Head of caudate nucleus (tissue), 42 donors: ENCODE measurements around the gene CBX5.
"Not testable (repeated sequence)": the region's sequence is repeated elsewhere in the genome, so short reads cannot be mapped to it uniquely, and the experiment has no call there.

Experiments used
- DNase-seq, 42 donors: peaks; one replicate each; pipeline versions ENCODE4 v3.0.0 to v3.0.0-alpha.2; 2020 to 2021; ENCODE audit warnings: mixed read lengths in 7 of 42
- intact Hi-C: fragments of 100-400 bp; cut with DNase I; formaldehyde crosslinking; loops from one replicate; pipeline ENCODE4 v1.15.0; 2022

CBX5 gene

DNA sequence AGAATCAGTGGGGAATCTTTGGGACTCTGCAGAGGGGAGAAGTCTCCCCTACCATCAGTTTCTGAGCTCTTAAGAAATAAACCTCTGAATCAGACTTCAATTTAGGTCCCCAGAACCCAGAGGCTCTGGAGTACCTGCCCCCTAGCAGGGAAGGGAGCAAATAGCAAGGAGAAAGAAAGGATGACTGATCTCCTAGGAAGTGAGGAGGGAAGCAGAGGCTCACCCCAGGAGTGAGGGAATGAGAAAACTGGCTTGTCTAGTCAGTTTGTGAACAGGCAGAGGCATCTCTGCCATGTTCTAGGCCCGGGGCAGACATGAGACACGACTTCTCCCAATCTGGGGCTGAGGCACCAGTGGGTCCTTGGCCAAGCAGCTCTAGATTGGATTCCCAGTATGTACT lies 66.8 kb downstream of the CBX5 start:
- DNase-seq = no peak
- intact Hi-C loops = no loop called here

DNA sequence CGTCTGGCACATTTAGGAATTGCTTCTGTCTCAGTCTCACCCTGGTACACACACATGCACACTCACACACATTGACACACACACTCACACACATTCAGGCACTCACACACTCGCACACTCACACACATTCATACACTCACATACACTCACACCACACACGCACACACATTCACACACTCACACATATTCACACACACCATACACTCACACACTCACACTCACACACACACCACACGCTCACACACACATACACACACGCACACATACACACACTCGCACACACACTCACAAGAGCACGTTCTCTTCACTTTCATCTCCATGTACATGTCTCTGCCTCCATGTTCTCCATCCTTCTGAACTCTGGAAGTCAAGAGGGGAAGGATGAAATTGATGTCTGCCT lies 68.0 kb downstream of the CBX5 start:
- intact Hi-C loops = no loop called here
- no peak for DNase-seq

DNA sequence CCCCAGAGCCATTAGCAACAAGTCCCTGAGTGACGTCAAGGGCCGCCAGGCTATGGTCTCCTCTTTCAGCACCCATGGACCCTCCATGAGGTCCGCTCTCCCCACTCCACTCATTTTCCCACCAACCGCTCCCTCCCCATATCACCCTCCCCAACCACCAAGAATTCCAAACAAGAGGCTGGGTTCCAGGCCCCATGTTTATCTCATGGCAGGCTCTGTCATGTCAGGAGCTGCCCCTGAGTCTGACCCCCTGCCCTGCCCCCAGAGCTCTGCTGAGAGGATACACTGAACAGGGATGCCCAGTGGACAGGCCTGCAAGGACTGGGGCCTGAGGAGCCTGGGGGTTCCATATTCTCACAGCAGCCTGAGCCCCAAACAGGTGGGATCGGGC lies 69.5 kb downstream of the CBX5 start:
- no peak for DNase-seq
- intact Hi-C loops = no loop called here

DNA sequence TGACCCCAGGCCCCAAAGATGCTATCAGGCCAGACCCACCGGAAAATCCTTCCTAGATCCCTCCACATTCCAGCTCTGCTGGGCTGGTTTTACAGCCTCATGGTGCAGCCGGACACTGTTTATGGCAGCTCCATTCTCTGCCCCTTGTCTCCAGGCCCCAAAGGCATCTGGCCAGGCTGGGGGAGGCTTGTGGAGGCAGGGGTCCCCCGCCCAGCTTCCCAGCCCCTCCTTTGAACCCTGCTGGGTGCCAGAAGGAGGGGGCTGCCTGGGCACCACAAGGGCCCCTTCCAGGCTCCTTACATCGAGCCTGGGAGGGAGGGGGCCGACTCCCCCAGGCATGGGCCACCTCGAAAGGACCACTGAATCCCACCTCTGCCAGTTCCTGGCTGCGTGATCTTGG lies 71.3 kb downstream of the CBX5 start:
- DNase-seq = no peak
- intact Hi-C loops = loop anchor here (5.0 to 10.0 kb wide), 2 partner anchors 201 to 444 kb away; partner anchors contain the start of gene HOXC8

DNA sequence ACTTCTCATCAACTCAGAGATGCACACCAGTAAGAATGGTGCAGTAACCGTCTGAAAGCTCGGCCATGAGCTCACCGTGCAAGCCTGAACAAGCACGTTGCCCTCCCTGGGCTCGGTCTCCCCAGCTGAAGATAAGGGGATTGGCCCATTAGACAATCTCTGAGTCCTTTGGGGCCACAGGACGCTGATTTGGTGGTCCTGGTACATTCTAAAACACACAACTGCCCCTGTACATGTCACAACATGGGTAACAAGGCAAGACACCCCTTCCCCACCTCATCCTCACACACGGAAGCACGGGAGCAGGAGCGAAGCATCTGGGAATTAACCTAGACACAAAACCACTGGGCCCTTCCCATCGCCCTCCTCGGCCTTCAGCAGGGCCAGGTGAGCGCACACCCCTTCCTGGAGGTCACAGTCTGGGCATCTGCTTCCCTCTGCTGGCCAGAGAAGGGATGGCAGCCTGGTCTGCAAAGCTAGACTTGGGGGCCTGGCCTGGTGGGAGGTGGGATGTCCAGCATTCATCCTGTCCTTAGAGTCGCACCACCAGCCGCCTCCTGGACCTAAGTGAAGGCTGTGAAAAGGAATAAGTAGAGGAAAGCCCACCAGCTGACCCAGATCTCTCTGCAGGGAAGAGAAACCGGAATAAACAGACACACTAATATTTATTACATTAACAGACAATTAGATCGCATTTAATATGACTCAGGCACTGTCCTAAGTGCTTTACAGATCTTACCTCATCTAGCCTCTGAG lies 72.2 kb downstream of the CBX5 start:
- DNase-seq = peak in 41 of 42 donors; percentile 34 to 87 (median 68)
- intact Hi-C loops = loop anchor here (5.0 to 10.0 kb wide), 2 partner anchors 200 to 443 kb away; partner anchors contain the start of gene HOXC8

DNA sequence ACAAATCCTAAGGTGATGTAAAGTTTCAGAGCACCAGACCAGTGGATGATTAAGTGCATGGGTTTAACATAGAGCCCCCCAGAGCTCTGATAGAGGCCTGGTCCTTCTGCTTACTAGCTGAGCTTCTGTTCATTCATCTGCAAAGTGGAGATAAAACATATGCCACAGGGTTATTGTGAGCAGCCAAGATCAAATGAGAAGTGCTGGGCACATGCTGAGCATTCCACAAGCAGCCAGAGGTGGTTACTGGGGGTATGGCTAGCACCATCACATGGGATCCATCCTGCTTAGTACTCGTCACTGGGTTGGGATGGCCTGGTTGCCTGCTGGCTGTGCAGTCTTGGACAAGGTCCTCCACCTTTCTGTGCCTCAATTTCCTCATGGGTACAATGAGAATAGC lies 73.1 kb downstream of the CBX5 start:
- no peak for DNase-seq
- intact Hi-C loops = loop anchor here (5.0 to 10.0 kb wide), 2 partner anchors 199 to 442 kb away; partner anchors contain the start of gene HOXC8

DNA sequence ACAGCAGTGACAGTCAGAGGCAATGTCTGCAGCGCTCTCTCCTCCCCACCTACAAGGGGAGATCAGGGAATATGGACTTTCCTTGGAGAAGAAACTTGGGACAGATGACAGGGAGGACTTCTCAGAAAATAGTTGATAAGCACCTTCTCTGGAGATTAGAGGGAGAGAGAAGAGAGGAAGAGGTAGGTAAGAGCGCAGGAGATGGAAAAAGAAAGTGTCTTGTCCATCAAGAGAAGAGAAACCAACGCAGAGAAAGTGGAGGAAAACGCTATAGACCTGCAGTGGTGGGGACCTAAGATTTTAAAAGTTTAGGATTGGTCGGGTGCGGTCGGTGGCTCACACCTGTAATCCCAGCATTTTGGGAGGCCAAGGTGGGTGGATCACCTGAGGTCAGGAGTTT lies 75.6 kb downstream of the CBX5 start:
- DNase-seq = no peak
- intact Hi-C loops = loop anchor here (10.0 kb wide), 1 partner anchor 440 kb away; no protein-coding TSS in a partner anchor

DNA sequence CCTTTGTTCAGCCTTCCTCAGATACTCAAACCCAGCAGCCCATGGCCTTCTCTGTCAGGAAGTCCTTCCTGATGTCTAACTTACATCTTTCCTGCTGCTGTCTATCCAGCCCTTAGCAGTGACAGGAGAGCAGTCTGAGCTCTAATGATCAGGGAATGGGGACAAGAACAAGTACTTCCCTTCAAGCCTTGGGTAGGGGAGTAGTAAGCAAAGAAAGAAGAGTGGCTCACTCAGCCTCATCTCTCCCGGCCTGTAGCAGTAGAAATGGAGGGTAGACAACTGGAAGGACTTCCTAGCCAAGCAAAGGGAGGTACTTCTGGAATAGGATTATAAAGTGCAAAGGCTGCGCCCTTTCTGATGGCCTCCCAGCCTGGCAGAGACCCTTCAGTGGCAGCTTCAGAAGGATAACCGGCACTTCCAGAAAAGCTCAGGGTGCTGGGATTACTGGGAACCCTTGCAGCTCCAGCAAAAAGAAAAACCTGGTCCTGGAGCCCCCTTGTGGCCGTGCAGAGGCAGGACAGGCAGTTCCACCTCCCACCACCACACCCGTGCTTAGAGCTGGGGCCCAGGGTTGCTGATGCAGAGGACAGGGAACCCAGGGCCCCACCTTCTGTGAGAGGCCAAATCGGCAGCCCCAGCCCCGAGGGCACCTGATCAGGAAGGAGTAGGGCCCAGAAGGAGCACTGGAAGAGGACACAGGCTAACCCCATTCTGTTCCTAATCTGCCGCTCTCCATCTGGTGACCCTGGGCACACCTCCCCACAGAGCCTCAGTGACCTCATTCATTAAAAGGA lies 78.7 kb downstream of the CBX5 start:
- peak in 41 of 42 donors; percentile 20 to 84 (median 64) for DNase-seq
- intact Hi-C loops = loop anchor here (10.0 kb wide), 1 partner anchor 436 kb away; no protein-coding TSS in a partner anchor

DNA sequence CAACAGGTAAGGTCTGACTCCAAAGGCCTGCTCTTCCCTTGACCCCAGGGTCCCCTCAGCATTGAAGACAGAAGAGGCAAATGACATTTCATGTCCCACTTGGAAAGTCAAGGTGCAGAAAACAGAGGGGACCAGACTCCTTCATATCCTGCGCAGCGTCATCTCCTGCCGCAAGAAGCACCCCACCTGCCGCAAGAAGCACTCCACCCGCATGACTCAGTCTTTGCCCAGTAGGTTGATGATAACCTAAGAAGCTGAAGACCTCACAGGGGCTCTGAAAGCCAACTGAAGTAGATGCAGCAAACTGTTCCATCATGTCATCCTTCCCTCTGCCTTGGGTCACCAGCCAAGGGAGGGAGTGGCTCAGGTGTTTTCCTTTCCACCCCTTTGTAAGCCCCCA lies 79.5 kb downstream of the CBX5 start:
- intact Hi-C loops = loop anchor here (10.0 kb wide), 1 partner anchor 436 kb away; no protein-coding TSS in a partner anchor

DNA sequence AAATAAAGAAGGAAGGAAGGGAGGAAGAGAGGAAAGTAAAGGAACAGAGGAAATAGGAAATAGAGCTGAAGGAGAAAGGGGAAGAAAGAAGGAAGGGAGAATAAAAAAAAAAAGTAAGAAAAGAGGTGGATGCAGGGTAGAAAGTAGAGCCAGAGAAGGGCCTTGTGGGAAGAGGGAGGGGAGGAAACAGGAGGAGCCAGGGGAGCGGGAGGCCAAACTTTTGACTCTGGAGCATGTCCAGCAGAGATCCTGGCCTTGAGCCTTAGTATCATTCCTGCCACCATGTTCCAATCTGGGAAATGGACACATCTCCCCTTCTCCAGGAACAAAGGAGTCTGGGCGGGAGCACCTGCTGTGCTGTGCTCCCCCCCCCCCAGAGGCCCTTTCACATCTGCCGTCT lies 80.0 kb downstream of the CBX5 start:
- DNase-seq = no peak
- intact Hi-C loops = loop anchor here (10.0 kb wide), 1 partner anchor 435 kb away; no protein-coding TSS in a partner anchor

More for the DNA sequence above, 79.5 kb downstream of the CBX5 start:
- no peak for DNase-seq

DNA sequence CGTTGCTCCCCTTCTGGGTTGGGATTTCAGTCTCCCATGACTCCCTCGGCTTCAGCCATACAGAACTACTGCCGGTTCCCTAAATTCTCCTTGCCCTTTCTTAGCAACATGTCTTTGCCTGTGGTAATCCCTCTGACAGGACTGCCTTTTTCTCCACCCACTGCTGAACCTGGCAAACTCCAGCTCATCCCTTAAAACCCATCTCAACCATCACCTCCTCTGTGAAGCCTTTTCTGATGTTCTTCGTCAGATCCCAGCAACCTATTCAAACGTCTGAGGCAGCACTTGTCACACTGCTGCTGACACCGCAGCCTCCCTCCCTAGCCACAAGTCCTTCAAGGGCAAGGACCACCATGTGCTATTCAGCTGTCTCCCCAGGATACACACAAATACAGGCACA lies 80.9 kb downstream of the CBX5 start:
- intact Hi-C loops = no loop called here
- no peak for DNase-seq

DNA sequence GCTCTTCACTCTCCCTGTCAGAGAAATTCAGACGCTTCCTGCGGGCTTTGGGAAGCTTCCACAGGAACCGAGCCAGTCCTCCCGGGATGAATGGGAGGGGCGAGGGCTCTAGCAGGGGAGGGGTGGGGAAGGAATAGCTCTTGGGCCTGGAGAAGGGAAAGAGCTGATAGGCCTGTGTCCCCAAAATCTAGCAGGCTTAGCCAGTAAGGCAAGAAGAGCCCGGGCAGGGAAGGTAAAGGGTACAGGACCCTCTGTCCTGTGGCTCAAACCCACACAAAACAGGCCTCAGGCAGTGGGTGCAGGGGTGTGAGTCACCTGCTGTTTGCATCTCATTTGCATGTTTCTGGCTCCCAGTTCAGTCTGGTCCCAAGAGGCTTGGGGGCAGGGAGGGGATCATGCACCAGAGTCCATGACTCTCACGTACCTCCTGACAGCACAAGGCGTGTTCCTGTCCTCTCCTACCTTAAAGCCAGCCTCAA lies 82.5 kb downstream of the CBX5 start:
- intact Hi-C loops = no loop called here
- no peak for DNase-seq

DNA sequence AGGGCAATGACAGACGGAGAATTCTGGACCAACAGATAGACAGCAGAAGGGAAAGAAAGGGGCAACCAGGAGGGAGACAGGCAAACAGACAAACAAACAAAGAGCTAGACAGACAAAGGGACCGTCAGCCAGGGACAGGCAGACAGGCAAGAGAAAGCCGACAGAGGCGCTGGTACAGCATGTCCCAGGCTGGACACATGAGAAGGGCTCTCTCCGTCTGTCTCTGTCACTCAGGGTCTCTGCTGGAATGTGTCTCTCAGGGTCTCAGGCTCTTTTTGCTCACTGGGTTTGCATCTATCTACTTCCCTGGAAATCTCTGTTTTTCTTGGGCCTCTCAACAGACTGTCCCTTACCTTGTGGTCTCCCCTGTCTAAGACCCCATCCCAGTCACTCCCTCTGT lies 82.9 kb downstream of the CBX5 start:
- intact Hi-C loops = no loop called here
- no peak for DNase-seq

DNA sequence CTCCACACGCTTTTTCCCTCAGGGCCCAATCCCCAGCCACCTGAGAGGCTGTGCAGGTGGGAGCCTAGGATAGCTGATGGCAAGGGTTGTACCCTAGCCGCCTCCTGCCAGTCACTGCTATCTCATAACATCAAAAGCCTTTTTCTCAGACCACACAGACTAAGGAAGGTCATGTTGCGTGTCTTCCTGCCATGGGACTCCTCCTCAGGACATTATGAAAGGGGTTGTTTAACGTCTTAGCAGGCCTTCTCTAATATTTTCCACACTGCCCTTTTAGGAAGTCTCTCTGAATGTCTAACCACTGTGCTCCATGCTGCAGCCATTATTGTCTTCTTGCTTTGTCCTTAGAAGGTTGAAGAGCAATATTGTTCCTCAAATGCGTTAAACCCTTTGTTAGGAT lies 83.5 kb downstream of the CBX5 start:
- intact Hi-C loops = no loop called here
- DNase-seq = no peak

DNA sequence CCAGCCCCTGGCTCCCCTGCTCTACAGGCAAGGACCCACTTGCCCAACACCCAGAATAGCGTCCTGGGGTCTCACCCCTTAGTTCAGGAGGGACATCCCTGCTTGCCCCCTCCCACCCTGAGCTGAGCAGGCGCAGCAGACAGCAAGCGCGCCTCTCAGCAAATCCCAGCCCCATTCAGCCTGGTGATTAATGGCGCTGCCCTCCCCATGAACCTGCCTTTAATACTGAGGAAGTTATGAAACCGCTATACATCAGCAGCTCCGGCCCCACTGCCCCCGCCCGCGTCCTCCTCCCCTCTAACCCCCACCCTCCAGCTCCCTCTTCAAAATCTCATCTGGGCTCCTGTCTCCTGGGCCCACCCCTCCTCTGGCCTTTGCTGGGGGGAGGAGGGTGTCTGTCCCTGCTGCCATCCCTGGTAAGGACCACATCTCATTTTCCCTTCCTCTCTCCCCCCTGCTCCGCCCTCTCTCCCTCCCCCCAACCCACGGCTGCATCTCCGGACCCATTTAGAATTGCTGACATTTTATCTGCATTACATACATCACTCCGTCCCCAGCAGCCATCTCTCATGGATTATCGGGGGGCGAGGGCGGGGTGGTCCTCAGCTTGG lies 84.1 kb downstream of the CBX5 start:
- intact Hi-C loops = no loop called here
- DNase-seq = no peak

DNA sequence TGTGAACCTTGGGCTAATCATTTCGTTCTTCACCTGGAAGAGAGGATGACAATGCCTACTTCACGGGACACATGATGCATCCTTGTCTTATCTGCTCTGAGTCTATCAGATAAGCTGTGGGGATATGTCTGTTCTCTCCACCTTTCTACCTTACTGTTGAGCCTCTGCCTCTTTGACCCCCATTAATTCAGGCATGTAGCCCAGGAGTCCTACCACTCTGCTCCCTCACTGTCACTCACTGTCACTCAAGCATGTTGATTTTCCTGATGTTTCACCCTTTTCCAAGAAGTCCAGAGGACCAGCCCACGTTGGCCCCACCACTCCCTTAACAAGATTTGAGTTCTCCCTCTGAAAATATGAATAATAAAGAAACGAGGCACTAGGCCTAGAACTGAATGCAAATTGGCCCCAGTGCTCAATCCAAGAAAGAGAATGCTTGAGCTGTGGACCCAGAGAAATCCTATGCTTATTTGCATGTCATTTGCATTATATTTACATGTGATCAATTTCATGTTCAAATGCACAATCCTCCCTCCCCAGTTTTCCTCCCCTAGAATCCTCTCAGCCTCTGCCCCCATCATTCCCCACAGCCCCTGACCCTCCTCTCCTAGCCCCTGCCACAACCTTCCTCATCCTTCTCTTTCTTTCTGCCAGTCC lies 84.7 kb downstream of the CBX5 start:
- intact Hi-C loops = no loop called here
- DNase-seq = no peak

DNA sequence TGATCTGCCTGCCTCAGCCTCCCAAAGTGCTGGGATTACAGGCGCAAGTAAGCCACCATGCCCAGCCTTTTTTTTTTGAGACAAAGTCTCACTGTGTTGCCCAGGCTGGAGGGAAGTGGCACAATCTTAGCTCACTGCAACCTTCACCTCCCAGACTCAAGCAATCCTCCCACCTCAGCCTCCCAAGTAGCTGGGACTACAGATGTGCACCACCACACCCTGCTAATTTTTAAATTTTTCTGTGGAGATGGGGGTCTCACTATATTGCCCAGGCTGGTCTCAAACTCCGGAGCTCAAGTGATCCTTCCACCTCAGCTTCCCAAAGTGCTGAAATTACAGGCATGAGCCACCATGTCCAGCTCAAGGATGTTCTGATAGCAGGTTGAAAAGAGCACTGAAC lies 85.3 kb downstream of the CBX5 start:
- intact Hi-C loops, DNase-seq: not testable (repeated sequence)

DNA sequence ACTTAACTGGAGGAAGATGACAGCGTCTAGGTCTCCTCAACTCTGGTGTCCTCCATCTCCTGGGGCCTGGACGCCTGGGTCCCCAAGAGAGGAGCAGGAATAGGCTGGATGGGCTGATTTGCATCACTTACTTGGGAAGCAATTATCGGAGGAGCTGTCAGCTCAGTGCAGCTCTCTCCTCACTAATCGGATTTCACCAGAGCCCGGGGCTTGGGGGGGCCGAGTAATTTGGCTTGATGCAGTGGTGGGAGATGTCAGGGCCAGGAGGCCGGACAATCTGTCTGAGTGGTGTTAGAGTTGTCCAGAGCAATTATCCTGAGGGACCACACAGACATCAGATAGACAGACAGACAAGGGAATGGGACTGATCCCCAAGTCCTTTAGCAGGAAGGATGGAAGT lies 86.5 kb downstream of the CBX5 start:
- no peak for DNase-seq
- intact Hi-C loops = no loop called here

DNA sequence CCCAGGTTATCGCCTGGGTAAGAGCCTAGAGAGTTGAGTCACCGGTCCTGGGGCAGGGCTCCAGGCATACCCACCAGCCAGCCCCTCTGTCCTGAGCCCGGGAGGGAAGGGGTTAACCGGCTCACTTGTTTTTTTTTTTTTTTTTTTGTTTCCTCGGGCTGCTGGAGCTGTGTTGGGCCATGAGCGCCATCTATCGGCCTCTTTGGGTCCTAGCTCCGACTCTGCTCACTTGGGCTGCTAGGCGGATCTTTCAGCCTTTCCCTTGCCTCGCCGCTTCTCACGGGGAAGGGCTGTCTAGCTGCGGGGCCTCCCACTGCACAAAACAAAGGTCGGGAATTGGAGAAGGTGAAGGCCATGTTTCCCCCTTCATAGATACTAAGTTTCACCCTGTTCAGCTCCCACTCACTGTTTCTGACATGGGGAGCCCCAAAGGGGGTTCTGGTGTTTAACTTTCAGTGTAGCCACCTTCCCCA lies 88.3 kb downstream of the CBX5 start:
- peak; percentile 69 to 92 (median 82) for DNase-seq
- intact Hi-C loops = loop anchor here (2.0 kb wide), 1 partner anchor 185 kb away; no protein-coding TSS in a partner anchor
